GM18517 (cell line): ENCODE results near the gene ACAD11.
"Not testable (repeated sequence)": the region's sequence is repeated elsewhere in the genome, so short reads cannot be mapped to it uniquely, and the experiment has no call there.

ENCODE experiments used
- ATAC-seq: cut with Tn5 transposase; IDR thresholded peaks from one replicate; pipeline ENCODE4 v1.9.1; 2021; ENCODE audit warnings: mild to moderate bottlenecking, moderate library complexity; ENCODE audit not compliant: unreplicated experiment

The ACAD11 gene

GRCh38 chr3:132652640-132653270 is 6.9 kb downstream of the ACAD11 start:
- no peak for ATAC-seq

- ATAC-seq, result no peak
Measured at GRCh38 chr3:132650153-132650552, 9.5 kb downstream of the ACAD11 start.

GRCh38 chr3:132645058-132645457 is 14.6 kb downstream of the ACAD11 start:
- no peak for ATAC-seq

- no peak for ATAC-seq
Measured at GRCh38 chr3:132643366-132643765, 16.2 kb downstream of the ACAD11 start.

GRCh38 chr3:132642539-132642847 is 17.1 kb downstream of the ACAD11 start:
- no peak for ATAC-seq

- no peak for ATAC-seq
Measured at GRCh38 chr3:132641837-132642538, 17.6 kb downstream of the ACAD11 start.

GRCh38 chr3:132641427-132641826 is 18.2 kb downstream of the ACAD11 start:
- ATAC-seq, result not testable (repeated sequence)

GRCh38 chr3:132638706-132639105 is 20.9 kb downstream of the ACAD11 start:
- ATAC-seq, result no peak

GRCh38 chr3:132637590-132637989 is 22.0 kb downstream of the ACAD11 start:
- ATAC-seq, result no peak

GRCh38 chr3:132635052-132635451 is 24.6 kb downstream of the ACAD11 start:
- ATAC-seq, result no peak

- ATAC-seq, result no peak
Measured at GRCh38 chr3:132630612-132631011, 29.0 kb downstream of the ACAD11 start.

- no peak for ATAC-seq
Measured at GRCh38 chr3:132629928-132630327, 29.7 kb downstream of the ACAD11 start.

GRCh38 chr3:132628157-132628556 is 31.5 kb downstream of the ACAD11 start:
- no peak for ATAC-seq

GRCh38 chr3:132626955-132627354 is 32.7 kb downstream of the ACAD11 start:
- ATAC-seq, result no peak

- peak; percentile 92 for ATAC-seq
Measured at GRCh38 chr3:132625613-132626012, 34.0 kb downstream of the ACAD11 start.

- ATAC-seq, result no peak
Measured at GRCh38 chr3:132624790-132625189, 34.8 kb downstream of the ACAD11 start.

GRCh38 chr3:132623646-132624045 is 36.0 kb downstream of the ACAD11 start:
- ATAC-seq, result no peak

- no peak for ATAC-seq
Measured at GRCh38 chr3:132622761-132623160, 36.8 kb downstream of the ACAD11 start.

GRCh38 chr3:132622148-132622547 is 37.5 kb downstream of the ACAD11 start:
- ATAC-seq, result no peak

- ATAC-seq, result no peak
Measured at GRCh38 chr3:132616780-132617179, 42.8 kb downstream of the ACAD11 start.

GRCh38 chr3:132615881-132616280 is 43.7 kb downstream of the ACAD11 start:
- ATAC-seq, result no peak

- not testable (repeated sequence) for ATAC-seq
Measured at GRCh38 chr3:132615301-132615700, 44.3 kb downstream of the ACAD11 start.

GRCh38 chr3:132606620-132607019 is 53.0 kb downstream of the ACAD11 start:
- ATAC-seq, result not testable (repeated sequence)
